Caco-2 (cell line): Measurements from ENCODE around the gene CHST9. TPM values are rescaled to one million over a fixed set of nuclear protein-coding genes. Genes with fewer than 3 reads are reported as not detected.
"Not testable (repeated sequence)": the region's sequence is repeated elsewhere in the genome, so short reads cannot be mapped to it uniquely, and the experiment has no call there.

ENCODE experiments used
- BruUV-seq: library from RNA; stranded (reverse); fragments of 400-500 nt; replicated peaks from 2 replicates; lab custom pipeline; 2021; lab: Mats Ljungman, UMichigan
- CTCF ChIA-PET: fragments of 300-600 bp; sonication (Branson Sonifier 250); formaldehyde crosslinking; loops from one replicate; lab custom pipeline; 2022; ENCODE audit warnings: antibody characterized with exemption; lab: Charles Lee
- POLR2A ChIA-PET: fragments of 300-600 bp; sonication (Branson Sonifier 250); formaldehyde crosslinking; loops from one replicate; lab custom pipeline; 2022; ENCODE audit warnings: antibody characterized with exemption; lab: Charles Lee
- DNase-seq, 2 experiments: peaks; one replicate each; pipeline versions ENCODE4 v3.0.0 to v3.0.0-alpha.2; 2020 to 2022
- H3K27me3 ChIP-seq: replicated peaks from 2 replicates; pipeline ENCODE4 v1.6.0; 2011; ENCODE audit warnings: low read length; ENCODE audit not compliant: control insufficient read depth, insufficient read depth
- H3K36me3 ChIP-seq: 2 replicates; pipeline ENCODE4 v1.5.1; 2011; ENCODE audit warnings: low read length; ENCODE audit not compliant: control insufficient read depth, insufficient read depth
- H3K4me1 ChIP-seq: fragments of 250-450 bp; sonication (Bioruptor Pico); 2 replicates; pipeline ENCODE4 v1.5.1; 2020; ENCODE audit warnings: mild to moderate bottlenecking
- H3K4me3 ChIP-seq: 2 replicates; pipeline ENCODE4 v1.5.1; 2011; ENCODE audit warnings: low read depth, mild to moderate bottlenecking, control low read depth, low read length
- H3K9me3 ChIP-seq: fragments of 250-450 bp; sonication (Bioruptor Pico); 2 replicates; pipeline ENCODE4 v1.5.1; 2020; ENCODE audit warnings: mild to moderate bottlenecking, moderate library complexity
- H3K27ac Mint-ChIP-seq: one replicate; pipeline ENCODE4 v1.8.0; 2022; ENCODE audit warnings: mixed read lengths; ENCODE audit not compliant: unreplicated experiment
- H3K27me3 Mint-ChIP-seq: one replicate; pipeline ENCODE4 v1.8.0; 2022; ENCODE audit warnings: mixed read lengths; ENCODE audit not compliant: insufficient read depth, unreplicated experiment
- H3K36me3 Mint-ChIP-seq: one replicate; pipeline ENCODE4 v1.8.0; 2022; ENCODE audit warnings: mild to moderate bottlenecking, mixed read lengths; ENCODE audit not compliant: insufficient read depth, unreplicated experiment
- H3K4me1 Mint-ChIP-seq: one replicate; pipeline ENCODE4 v1.8.0; 2022; ENCODE audit warnings: low read depth, mixed read lengths; ENCODE audit not compliant: unreplicated experiment
- H3K4me3 Mint-ChIP-seq: one replicate; pipeline ENCODE4 v1.8.0; 2022; ENCODE audit warnings: mild to moderate bottlenecking, moderate library complexity, mixed read lengths; ENCODE audit not compliant: unreplicated experiment
- H3K9me3 Mint-ChIP-seq: one replicate; pipeline ENCODE4 v1.8.0; 2022; ENCODE audit warnings: mixed read lengths; ENCODE audit not compliant: unreplicated experiment
- intact Hi-C: fragments of 100-400 bp; cut with micrococcal nuclease; formaldehyde crosslinking; loops from one replicate; pipeline ENCODE4 v1.10.0; 2022; ENCODE audit not compliant: unreplicated experiment
- total RNA-seq: library from RNA; stranded (reverse); gene quantifications from 2 replicates; pipeline ENCODE4 v1.2.3, GENCODE V29; 2022
- TF ChIP-seq, protein P1 (sequence below), 2 experiments: fragments of 200-600 bp in 1 of 2; IDR thresholded peaks; 1 replicate in 1 of 2; 2 replicates in 1 of 2; pipeline versions ENCODE4 v1.5.1 to v1.8.0; 2011 to 2022; ENCODE audit warnings: antibody characterized with exemption in 1 of 2, control low read depth in 1 of 2, inconsistent platforms in 1 of 2, low read depth in 1 of 2, low read length in 1 of 2, mild to moderate bottlenecking in 1 of 2, moderate library complexity in 1 of 2; ENCODE audit not compliant: insufficient read depth in 1 of 2, severe bottlenecking in 1 of 2, unreplicated experiment in 1 of 2

CHST9 gene
- total RNA-seq, 1 experiment from 2014 or later: 26.5 TPM

DNA sequence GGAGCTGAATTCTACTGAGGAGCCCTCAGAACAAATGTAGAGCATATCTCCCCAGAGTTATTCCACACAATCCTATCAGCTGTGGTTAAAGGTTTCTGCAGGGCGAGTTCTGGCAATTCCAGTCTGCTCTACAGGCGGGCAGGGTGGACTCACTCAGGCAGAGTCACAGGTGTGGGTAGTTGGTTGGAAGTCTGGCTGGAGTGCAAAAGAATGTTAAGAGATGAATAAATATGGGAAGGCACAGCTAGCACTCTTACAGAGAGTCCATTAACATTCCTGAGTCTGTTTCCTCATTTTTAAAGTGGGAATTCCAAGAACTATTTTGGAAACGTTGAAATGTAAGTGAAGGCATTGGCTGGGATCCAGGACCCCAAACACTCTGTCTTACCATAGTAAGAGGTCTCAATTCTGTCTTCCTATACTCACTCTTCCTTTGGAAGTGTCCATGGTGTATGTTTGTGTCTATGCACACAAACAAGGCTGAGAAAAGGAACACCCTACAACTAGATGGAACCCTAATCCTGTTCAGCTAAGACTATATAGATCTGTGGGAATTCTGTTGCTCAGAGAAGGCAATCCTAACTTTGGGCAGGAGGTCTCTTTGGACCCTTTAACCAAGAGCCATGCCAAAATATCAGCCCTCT is 256.3 kb downstream of the CHST9 start:
- H3K27ac Mint-ChIP-seq: no peak overlapping the region
- Histone ChIP-seq H3K36me3 (no peaks in the 10 kb centered on the region), H3K4me3 (no peak overlapping the region), H3K27me3 (no peaks in the 10 kb centered on the region), H3K9me3 (no peaks in the 10 kb centered on the region), H3K4me1 (no peaks in the 10 kb centered on the region)
- no peak for DNase-seq
- H3K9me3 Mint-ChIP-seq: no peaks in the 10 kb centered on the region
- H3K36me3 Mint-ChIP-seq: peaks cover 4% of the 10 kb centered on the region
- TF ChIP-seq, protein P1, sequence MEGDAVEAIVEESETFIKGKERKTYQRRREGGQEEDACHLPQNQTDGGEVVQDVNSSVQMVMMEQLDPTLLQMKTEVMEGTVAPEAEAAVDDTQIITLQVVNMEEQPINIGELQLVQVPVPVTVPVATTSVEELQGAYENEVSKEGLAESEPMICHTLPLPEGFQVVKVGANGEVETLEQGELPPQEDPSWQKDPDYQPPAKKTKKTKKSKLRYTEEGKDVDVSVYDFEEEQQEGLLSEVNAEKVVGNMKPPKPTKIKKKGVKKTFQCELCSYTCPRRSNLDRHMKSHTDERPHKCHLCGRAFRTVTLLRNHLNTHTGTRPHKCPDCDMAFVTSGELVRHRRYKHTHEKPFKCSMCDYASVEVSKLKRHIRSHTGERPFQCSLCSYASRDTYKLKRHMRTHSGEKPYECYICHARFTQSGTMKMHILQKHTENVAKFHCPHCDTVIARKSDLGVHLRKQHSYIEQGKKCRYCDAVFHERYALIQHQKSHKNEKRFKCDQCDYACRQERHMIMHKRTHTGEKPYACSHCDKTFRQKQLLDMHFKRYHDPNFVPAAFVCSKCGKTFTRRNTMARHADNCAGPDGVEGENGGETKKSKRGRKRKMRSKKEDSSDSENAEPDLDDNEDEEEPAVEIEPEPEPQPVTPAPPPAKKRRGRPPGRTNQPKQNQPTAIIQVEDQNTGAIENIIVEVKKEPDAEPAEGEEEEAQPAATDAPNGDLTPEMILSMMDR (IDR thresholded peaks at IDR 0.05; ENCODE audit: insufficient read depth in 1 of 2, low read depth in 1 of 2, low read length in 1 of 2, severe bottlenecking in 1 of 2, unreplicated experiment in 1 of 2): no peak
- H3K4me3 Mint-ChIP-seq: no peak overlapping the region
- H3K4me1 Mint-ChIP-seq: no peaks in the 10 kb centered on the region
- ChIA-PET POLR2A (no interaction called here), CTCF (no interaction called here)
- no TSS peak for BruUV-seq
- H3K27me3 Mint-ChIP-seq: no peaks in the 10 kb centered on the region
- intact Hi-C loops: no loop called here

DNA sequence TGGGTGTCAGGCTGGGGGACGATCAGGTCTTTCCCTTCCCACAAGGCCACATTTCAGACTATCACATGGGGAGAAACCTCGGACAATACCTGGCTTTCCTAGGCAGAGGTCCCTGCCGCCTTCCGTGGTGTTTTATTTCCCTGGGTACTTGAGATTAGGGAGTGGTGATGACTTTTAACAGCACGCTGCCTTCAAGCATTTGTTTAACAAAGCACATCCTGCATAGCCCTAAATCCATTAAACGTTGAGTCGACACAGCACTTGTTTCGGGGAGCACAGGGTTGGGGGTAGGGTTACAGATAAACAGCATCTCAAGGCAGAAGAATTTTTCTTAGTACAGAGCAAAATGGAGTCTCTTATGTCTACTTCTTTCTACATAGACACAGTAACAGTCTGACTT is 257.3 kb downstream of the CHST9 start:
- BruUV-seq, H3K9me3 Mint-ChIP-seq, CTCF ChIA-PET: not testable (repeated sequence)

DNA sequence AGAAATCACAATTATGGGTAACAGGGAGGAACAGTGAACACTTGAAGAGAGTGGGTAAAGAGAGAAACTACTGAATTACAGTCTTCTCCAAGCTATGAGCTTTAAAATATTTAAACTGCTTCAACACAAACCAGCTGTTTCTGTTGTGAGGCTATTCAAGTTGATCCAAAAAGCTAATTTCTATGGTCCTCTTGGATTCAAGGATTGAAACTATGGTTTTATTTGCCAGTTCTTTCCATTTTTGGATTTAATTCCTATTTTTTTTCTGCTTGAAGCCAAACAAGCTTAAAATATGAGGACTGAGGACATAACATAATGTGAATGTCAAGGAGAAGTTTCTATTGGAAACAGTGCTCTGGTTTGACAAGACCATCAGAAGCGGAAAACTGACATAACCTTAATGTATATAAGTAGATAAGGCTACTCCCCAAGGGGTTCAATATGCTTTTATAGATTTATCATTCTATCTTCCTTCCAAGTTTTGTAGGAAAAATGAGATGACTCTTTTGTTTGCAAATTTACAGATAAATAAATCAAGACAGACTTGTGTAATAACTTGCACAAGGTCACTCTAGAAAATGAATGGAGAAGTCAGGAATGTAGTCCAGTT is 258.9 kb downstream of the CHST9 start:
- H3K27me3 Mint-ChIP-seq: no peaks in the 10 kb centered on the region
- H3K4me3 Mint-ChIP-seq: no peak overlapping the region
- BruUV-seq: no TSS peak
- H3K27me3 ChIP-seq: no peaks in the 10 kb centered on the region
- H3K9me3 ChIP-seq: no peaks in the 10 kb centered on the region
- H3K4me1 Mint-ChIP-seq: peaks cover 6% of the 10 kb centered on the region
- H3K36me3 Mint-ChIP-seq: peaks cover 4% of the 10 kb centered on the region
- H3K4me3 ChIP-seq: no peak overlapping the region
- intact Hi-C loops: no loop called here
- ChIA-PET POLR2A (no interaction called here), CTCF (no interaction called here)
- no peak for DNase-seq
- TF ChIP-seq, protein P1 (IDR thresholded peaks at IDR 0.05; ENCODE audit: insufficient read depth in 1 of 2, low read depth in 1 of 2, low read length in 1 of 2, severe bottlenecking in 1 of 2, unreplicated experiment in 1 of 2): no peak
- no peaks in the 10 kb centered on the region for H3K36me3 ChIP-seq
- H3K4me1 ChIP-seq: no peaks in the 10 kb centered on the region
- H3K27ac Mint-ChIP-seq: no peak overlapping the region
- H3K9me3 Mint-ChIP-seq: no peaks in the 10 kb centered on the region

More for the DNA sequence above, 257.3 kb downstream of the CHST9 start:
- POLR2A ChIA-PET, DNase-seq, H3K4me3 Mint-ChIP-seq, H3K4me1 ChIP-seq, H3K27ac Mint-ChIP-seq, H3K36me3 Mint-ChIP-seq, H3K4me1 Mint-ChIP-seq, H3K27me3 Mint-ChIP-seq, H3K4me3 ChIP-seq, H3K9me3 ChIP-seq, H3K36me3 ChIP-seq, intact Hi-C loops, H3K27me3 ChIP-seq: not testable (repeated sequence)
